ENCODE measurements around the gene CSE1L. TPM values are rescaled to one million over a fixed set of nuclear protein-coding genes. Genes with fewer than 3 reads are reported as not detected.

Gene CSE1L
- 88.4 TPM for total RNA-seq

GRCh38 chr20:49046087-49046900 lies at the start of gene CSE1L:
CSE1L (plus strand) TSS chr20:49046312; CDS start chr20:49058464, 12,152 bp downstream.

Other genes with a start within 250 kb of the CSE1L start
- 60.2 TPM for gene PREX1, start 218.3 kb upstream of the CSE1L start, total RNA-seq
- gene ARFGEF2, start 124.6 kb upstream of the CSE1L start, total RNA-seq: 36.6 TPM
- 81.9 TPM for gene STAU1, start 142.0 kb downstream of the CSE1L start, total RNA-seq
- gene DDX27, start 173.1 kb downstream of the CSE1L start, total RNA-seq: 30.2 TPM
- 26.5 TPM for gene ZNFX1, start 231.7 kb downstream of the CSE1L start, total RNA-seq